Upper lobe of left lung (tissue), 4 donors: ENCODE data around the gene AMOTL2.

Experiments used
- CTCF ChIP-seq, 6 experiments: fragments of 450-650 bp in 4 of 6; fragments of 200-600 bp in 2 of 6; sonication (generic) in 2 of 6; IDR thresholded peaks; one replicate each; pipeline ENCODE4 v1.5.1; 2016 to 2019; ENCODE audit warnings: antibody characterized with exemption in 6 of 6
- EP300 ChIP-seq, 4 donors: sonication (generic); formaldehyde crosslinking; IDR thresholded peaks; one replicate each; pipeline ENCODE4 v1.5.1; 2017; ENCODE audit warnings: antibody characterized with exemption in 4 of 4, control low read depth in 2 of 4
- POLR2A ChIP-seq, 4 donors: fragments of 450-650 bp; IDR thresholded peaks; one replicate each; pipeline ENCODE4 v1.5.1; 2016 to 2017; ENCODE audit warnings: antibody characterized with exemption in 4 of 4, mild to moderate bottlenecking in 2 of 4
- POLR2AphosphoS5 ChIP-seq, 2 donors: sonication (generic); formaldehyde crosslinking; IDR thresholded peaks; one replicate each; pipeline ENCODE4 v1.5.1; 2017; ENCODE audit warnings: antibody characterized with exemption in 2 of 2

- TF ChIP-seq CTCF (IDR thresholded peaks at IDR 0.05) (no peak), EP300 (IDR thresholded peaks at IDR 0.05) (no peak), POLR2AphosphoS5 (IDR thresholded peaks at IDR 0.05) (no peak), POLR2A (IDR thresholded peaks at IDR 0.05) (no peak)
Observed at GRCh38 chr3:134339913-134340312, 34.3 kb downstream of the AMOTL2 start.
